ENCODE measurements around the gene REELD1. TPM values are rescaled to one million over a fixed set of nuclear protein-coding genes. Genes with fewer than 3 reads are reported as not detected.
A peak's percentile ranks its signal among the peaks of the same experiment; 100 is the strongest.

REELD1 gene
- total RNA-seq, 1 experiment from 2014 or later = not detected

DNA sequence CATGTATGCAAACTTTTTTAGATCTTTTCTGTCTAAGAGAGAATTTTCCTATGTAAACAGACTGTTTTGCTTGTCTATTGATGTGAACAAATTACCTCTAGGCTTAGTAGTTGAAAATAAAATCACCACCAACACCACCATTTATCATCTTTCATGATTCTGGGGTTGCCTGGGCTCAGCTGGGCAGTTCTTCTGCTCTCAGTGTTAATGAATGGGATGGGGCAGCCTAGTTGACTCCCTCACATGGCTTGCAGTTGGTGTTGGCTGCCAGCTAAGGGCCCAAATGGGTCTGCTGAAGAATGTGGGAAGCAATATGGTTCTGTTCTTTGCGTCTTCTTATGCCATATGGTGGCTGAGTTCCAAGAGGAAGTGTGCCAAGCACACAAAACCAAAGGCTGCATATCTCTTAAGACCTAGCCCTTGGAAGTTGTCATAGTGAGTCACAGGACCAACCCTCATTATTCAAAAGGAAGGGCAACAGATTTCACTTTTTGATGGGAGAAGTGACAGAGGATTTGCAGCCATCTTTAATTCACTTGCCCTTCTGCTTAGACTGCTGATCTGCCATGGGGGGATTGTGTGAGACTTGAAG, 17.9 kb downstream of the REELD1 start:
- Histone ChIP-seq H3K4me2 (ENCODE audit: low read depth, low read length, poor library complexity, severe bottlenecking) (no peak overlapping the region), H3K36me3 (ENCODE audit: insufficient read depth, low read length) (no peaks in the 10 kb centered on the region; the same call in 1 of the 2 replicates), H3K27ac (ENCODE audit: low read length) (no peak overlapping the region), H2AFZ (ENCODE audit: low read length) (no peak overlapping the region), H3K79me2 (ENCODE audit: low read length) (no peaks in the 10 kb centered on the region), H3K27me3 (ENCODE audit: low read length) (no peaks in the 10 kb centered on the region), H3K9me2 (replicated peaks; ENCODE audit: insufficient read depth, low read length) (no peaks in the 10 kb centered on the region), H4K20me1 (ENCODE audit: insufficient read depth, low read depth, low read length) (no peaks in the 10 kb centered on the region), H3K9ac (ENCODE audit: low read length) (no peak overlapping the region), H3K4me1 (ENCODE audit: low read length) (no peaks in the 10 kb centered on the region), H3K9me3 (ENCODE audit: low read length) (peaks cover 6% of the 10 kb centered on the region; the same call in 1 of the 2 replicates), H3K4me3 (ENCODE audit: low read length) (no peak overlapping the region)
- DNase-seq = no peak

DNA sequence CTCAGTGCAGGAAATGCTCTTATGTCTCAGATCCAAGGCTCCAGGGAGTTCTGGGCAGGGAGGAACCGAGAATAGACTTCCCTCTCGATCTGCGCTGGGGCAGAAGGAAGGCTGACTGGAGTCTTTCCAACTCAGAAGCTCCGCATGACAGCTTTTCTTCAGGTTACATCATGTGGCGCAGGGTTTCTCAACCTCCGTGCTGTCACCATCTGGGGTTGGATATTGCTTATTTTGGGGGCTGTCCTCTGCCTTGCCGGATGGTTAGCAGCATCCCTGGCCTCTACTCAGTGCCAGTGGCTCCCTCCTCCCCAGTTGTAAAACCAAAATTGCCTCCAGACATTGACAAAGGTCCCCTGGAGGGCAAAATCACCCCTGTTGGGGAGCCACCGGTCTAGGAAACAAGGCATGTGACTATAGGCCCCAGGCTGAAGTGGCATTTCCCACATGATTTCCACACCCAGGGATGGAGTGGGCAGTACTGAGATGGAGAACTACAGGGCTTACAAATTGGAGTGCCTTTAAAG, 21.4 kb downstream of the REELD1 start:
- H3K4me2 ChIP-seq (ENCODE audit: low read depth, low read length, poor library complexity, severe bottlenecking) = no peak overlapping the region
- no peaks in the 10 kb centered on the region; the same call in 1 of the 2 replicates for H3K36me3 ChIP-seq (ENCODE audit: insufficient read depth, low read length)
- peaks cover 6% of the 10 kb centered on the region; the same call in 1 of the 2 replicates for H3K9me3 ChIP-seq (ENCODE audit: low read length)
- H3K9me2 ChIP-seq (replicated peaks; ENCODE audit: insufficient read depth, low read length) = no peaks in the 10 kb centered on the region
- no peak overlapping the region for H3K27ac ChIP-seq (ENCODE audit: low read length)
- no peaks in the 10 kb centered on the region for H3K27me3 ChIP-seq (ENCODE audit: low read length)
- no peak overlapping the region for H3K9ac ChIP-seq (ENCODE audit: low read length)
- H3K79me2 ChIP-seq (ENCODE audit: low read length) = no peaks in the 10 kb centered on the region
- H3K4me3 ChIP-seq (ENCODE audit: low read length) = no peak overlapping the region
- no peaks in the 10 kb centered on the region for H4K20me1 ChIP-seq (ENCODE audit: insufficient read depth, low read depth, low read length)
- no peaks in the 10 kb centered on the region for H3K4me1 ChIP-seq (ENCODE audit: low read length)
- no peak for DNase-seq
- H2AFZ ChIP-seq (ENCODE audit: low read length) = no peak overlapping the region

- H3K9ac ChIP-seq (ENCODE audit: low read length) = no peak overlapping the region
- H3K4me1 ChIP-seq (ENCODE audit: low read length) = no peaks in the 10 kb centered on the region
- H3K4me2 ChIP-seq (ENCODE audit: low read depth, low read length, poor library complexity, severe bottlenecking) = no peak overlapping the region
- no peak overlapping the region for H3K4me3 ChIP-seq (ENCODE audit: low read length)
- H3K9me2 ChIP-seq (replicated peaks; ENCODE audit: insufficient read depth, low read length) = no peaks in the 10 kb centered on the region
- no peaks in the 10 kb centered on the region for H3K79me2 ChIP-seq (ENCODE audit: low read length)
- no peaks in the 10 kb centered on the region for H4K20me1 ChIP-seq (ENCODE audit: insufficient read depth, low read depth, low read length)
- no peaks in the 10 kb centered on the region; the same call in 1 of the 2 replicates for H3K36me3 ChIP-seq (ENCODE audit: insufficient read depth, low read length)
- DNase-seq = no peak
- no peak overlapping the region for H3K27ac ChIP-seq (ENCODE audit: low read length)
- no peak overlapping the region for H2AFZ ChIP-seq (ENCODE audit: low read length)
- no peaks in the 10 kb centered on the region for H3K27me3 ChIP-seq (ENCODE audit: low read length)
- peaks cover 6% of the 10 kb centered on the region; the same call in 1 of the 2 replicates for H3K9me3 ChIP-seq (ENCODE audit: low read length)
Measured at GRCh38 chr4:146236216-146236615, 21.9 kb downstream of the REELD1 start.

DNA sequence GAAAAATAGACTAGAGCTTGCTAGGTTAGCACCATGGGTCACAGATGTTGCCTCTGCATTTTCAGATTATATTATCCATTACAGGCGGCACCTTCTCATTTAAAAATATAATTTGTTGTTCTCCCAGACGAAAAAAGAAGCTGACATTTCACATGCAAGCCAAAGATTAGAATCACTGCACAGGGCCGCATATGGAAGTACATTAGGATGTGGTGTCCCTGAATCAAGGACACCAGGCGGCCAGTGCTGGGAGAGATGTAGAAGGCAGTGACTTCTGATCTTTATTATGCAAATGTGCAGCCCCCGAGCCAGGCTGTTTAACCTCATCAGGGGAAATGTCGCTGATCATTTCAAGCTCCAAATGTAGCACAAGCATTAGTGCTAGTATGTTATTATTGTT, 22.8 kb downstream of the REELD1 start:
- no peak for DNase-seq
- Histone ChIP-seq H3K4me1 (ENCODE audit: low read length) (peaks cover 6% of the 10 kb centered on the region; the same call in 1 of the 2 replicates), H3K4me3 (ENCODE audit: low read length) (no peak overlapping the region), H3K9ac (ENCODE audit: low read length) (no peak overlapping the region), H3K9me3 (ENCODE audit: low read length) (peaks cover 6% of the 10 kb centered on the region; the same call in 1 of the 2 replicates), H3K36me3 (ENCODE audit: insufficient read depth, low read length) (no peaks in the 10 kb centered on the region; the same call in 1 of the 2 replicates), H2AFZ (ENCODE audit: low read length) (no peak overlapping the region), H3K27me3 (ENCODE audit: low read length) (no peaks in the 10 kb centered on the region), H3K79me2 (ENCODE audit: low read length) (no peaks in the 10 kb centered on the region), H3K4me2 (ENCODE audit: low read depth, low read length, poor library complexity, severe bottlenecking) (no peak overlapping the region), H3K27ac (ENCODE audit: low read length) (no peak overlapping the region), H4K20me1 (ENCODE audit: insufficient read depth, low read depth, low read length) (no peaks in the 10 kb centered on the region), H3K9me2 (replicated peaks; ENCODE audit: insufficient read depth, low read length) (no peaks in the 10 kb centered on the region)

- Histone ChIP-seq H4K20me1 (ENCODE audit: insufficient read depth, low read depth, low read length) (no peaks in the 10 kb centered on the region), H3K9ac (ENCODE audit: low read length) (no peak overlapping the region), H3K27me3 (ENCODE audit: low read length) (no peaks in the 10 kb centered on the region), H3K9me3 (ENCODE audit: low read length) (no peaks in the 10 kb centered on the region), H2AFZ (ENCODE audit: low read length) (no peak overlapping the region), H3K36me3 (ENCODE audit: insufficient read depth, low read length) (no peaks in the 10 kb centered on the region), H3K4me1 (ENCODE audit: low read length) (peaks cover 6% of the 10 kb centered on the region; the same call in 1 of the 2 replicates), H3K4me2 (ENCODE audit: low read depth, low read length, poor library complexity, severe bottlenecking) (no peak overlapping the region), H3K4me3 (ENCODE audit: low read length) (no peak overlapping the region), H3K79me2 (ENCODE audit: low read length) (no peaks in the 10 kb centered on the region), H3K9me2 (replicated peaks; ENCODE audit: insufficient read depth, low read length) (no peaks in the 10 kb centered on the region), H3K27ac (ENCODE audit: low read length) (no peak overlapping the region)
- DNase-seq = no peak
Measured at GRCh38 chr4:146238107-146238506, 23.8 kb downstream of the REELD1 start.

- no peak overlapping the region for H3K9ac ChIP-seq (ENCODE audit: low read length)
- H2AFZ ChIP-seq (ENCODE audit: low read length) = no peak overlapping the region
- H3K4me3 ChIP-seq (ENCODE audit: low read length) = no peak overlapping the region
- no peaks in the 10 kb centered on the region for H3K9me2 ChIP-seq (replicated peaks; ENCODE audit: insufficient read depth, low read length)
- H3K79me2 ChIP-seq (ENCODE audit: low read length) = no peaks in the 10 kb centered on the region
- no peak overlapping the region for H3K27ac ChIP-seq (ENCODE audit: low read length)
- peak; percentile 78 for DNase-seq
- H3K27me3 ChIP-seq (ENCODE audit: low read length) = no peaks in the 10 kb centered on the region
- H4K20me1 ChIP-seq (ENCODE audit: insufficient read depth, low read depth, low read length) = no peaks in the 10 kb centered on the region
- peaks cover 6% of the 10 kb centered on the region; the same call in 1 of the 2 replicates for H3K4me1 ChIP-seq (ENCODE audit: low read length)
- no peaks in the 10 kb centered on the region for H3K9me3 ChIP-seq (ENCODE audit: low read length)
- H3K4me2 ChIP-seq (ENCODE audit: low read depth, low read length, poor library complexity, severe bottlenecking) = peak overlapping the region; percentile 16
- no peaks in the 10 kb centered on the region for H3K36me3 ChIP-seq (ENCODE audit: insufficient read depth, low read length)
Measured at GRCh38 chr4:146243141-146243882, 29.0 kb downstream of the REELD1 start.

DNA sequence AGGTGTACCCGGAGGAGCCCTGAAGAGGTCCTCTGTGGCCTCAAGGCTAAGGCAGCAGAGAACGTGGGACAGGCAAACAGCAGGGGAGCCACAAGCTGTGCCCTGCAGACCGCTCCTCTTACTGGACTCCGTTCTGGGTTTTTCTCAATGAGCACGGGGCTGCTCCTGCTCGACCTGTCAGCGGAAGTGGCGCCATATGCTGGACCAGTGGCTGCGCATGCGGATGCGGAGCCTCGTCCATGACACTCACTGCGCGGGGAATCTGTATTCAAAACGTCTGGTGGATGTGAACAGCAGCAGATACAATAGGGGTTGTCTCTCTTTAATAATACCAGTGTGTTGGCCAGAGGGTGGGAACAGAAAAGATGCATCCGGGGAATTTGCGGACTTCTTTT, 29.5 kb downstream of the REELD1 start:
- Histone ChIP-seq H3K79me2 (ENCODE audit: low read length) (no peaks in the 10 kb centered on the region), H3K4me3 (ENCODE audit: low read length) (no peak overlapping the region), H3K4me1 (ENCODE audit: low read length) (peaks cover 6% of the 10 kb centered on the region; the same call in 1 of the 2 replicates), H3K27ac (ENCODE audit: low read length) (no peak overlapping the region), H3K27me3 (ENCODE audit: low read length) (no peaks in the 10 kb centered on the region), H3K36me3 (ENCODE audit: insufficient read depth, low read length) (no peaks in the 10 kb centered on the region), H3K9me2 (replicated peaks; ENCODE audit: insufficient read depth, low read length) (no peaks in the 10 kb centered on the region), H3K4me2 (ENCODE audit: low read depth, low read length, poor library complexity, severe bottlenecking) (peak overlapping the region; percentile 16), H3K9me3 (ENCODE audit: low read length) (no peaks in the 10 kb centered on the region), H4K20me1 (ENCODE audit: insufficient read depth, low read depth, low read length) (no peaks in the 10 kb centered on the region), H2AFZ (ENCODE audit: low read length) (no peak overlapping the region), H3K9ac (ENCODE audit: low read length) (no peak overlapping the region)
- DNase-seq = no peak

- Histone ChIP-seq H3K79me2 (ENCODE audit: low read length) (no peaks in the 10 kb centered on the region), H3K4me2 (ENCODE audit: low read depth, low read length, poor library complexity, severe bottlenecking) (no peak overlapping the region), H3K9me3 (ENCODE audit: low read length) (no peaks in the 10 kb centered on the region), H3K9ac (ENCODE audit: low read length) (no peak overlapping the region), H3K27me3 (ENCODE audit: low read length) (no peaks in the 10 kb centered on the region), H2AFZ (ENCODE audit: low read length) (no peak overlapping the region), H4K20me1 (ENCODE audit: insufficient read depth, low read depth, low read length) (no peaks in the 10 kb centered on the region), H3K36me3 (ENCODE audit: insufficient read depth, low read length) (no peaks in the 10 kb centered on the region), H3K27ac (ENCODE audit: low read length) (no peak overlapping the region), H3K4me3 (ENCODE audit: low read length) (no peak overlapping the region), H3K4me1 (ENCODE audit: low read length) (peaks cover 6% of the 10 kb centered on the region; the same call in 1 of the 2 replicates), H3K9me2 (replicated peaks; ENCODE audit: insufficient read depth, low read length) (no peaks in the 10 kb centered on the region)
- no peak for DNase-seq
Measured at GRCh38 chr4:146244496-146244895, 30.2 kb downstream of the REELD1 start.

All from Karpas-422 (cell line).